Thymus (tissue), 11 donors: ENCODE results near the gene PLXNA4. TPM values are rescaled to one million over a fixed set of nuclear protein-coding genes. Genes with fewer than 3 reads are reported as not detected.

Experiments used
- DNase-seq, 9 donors: peaks; one replicate each; pipeline ENCODE4 v3.0.0-alpha.2; 2013; ENCODE audit warnings: low spot score in 9 of 9, low read depth in 6 of 9, missing footprints in 1 of 9
- H3K27ac ChIP-seq, 2 donors: one replicate each; pipeline ENCODE4 v1.5.1; 2013; ENCODE audit warnings: control low read depth in 1 of 2, low read depth in 1 of 2, low read length in 1 of 2, mild to moderate bottlenecking in 1 of 2, moderate library complexity in 1 of 2
- H3K27me3 ChIP-seq, 2 donors: one replicate each; pipeline ENCODE4 v1.5.1; 2013; ENCODE audit warnings: low read length in 1 of 2; ENCODE audit not compliant: control insufficient read depth in 2 of 2, insufficient read depth in 1 of 2
- H3K36me3 ChIP-seq, 2 donors: one replicate each; pipeline ENCODE4 v1.5.1; 2013; ENCODE audit warnings: low read length in 1 of 2, mild to moderate bottlenecking in 1 of 2, moderate library complexity in 1 of 2; ENCODE audit not compliant: control insufficient read depth in 2 of 2, insufficient read depth in 2 of 2
- H3K4me1 ChIP-seq, 2 donors: one replicate each; pipeline ENCODE4 v1.5.1; 2013; ENCODE audit warnings: low read length in 2 of 2; ENCODE audit not compliant: control insufficient read depth in 2 of 2, insufficient read depth in 2 of 2
- H3K4me3 ChIP-seq, 2 donors: one replicate each; pipeline ENCODE4 v1.5.1; 2013; ENCODE audit warnings: low read length in 2 of 2, control low read depth in 1 of 2, mild to moderate bottlenecking in 1 of 2
- H3K9me3 ChIP-seq, 2 donors: one replicate each; pipeline ENCODE4 v1.5.1; 2013; ENCODE audit warnings: low read length in 1 of 2, mild to moderate bottlenecking in 1 of 2; ENCODE audit not compliant: control insufficient read depth in 2 of 2, insufficient read depth in 1 of 2
- WGBS: extraction: QIAGEN DNeasy Blood & Tissue Kit; methylation state at CpG from one replicate; pipeline ENCODE4 v1.1.7; 2013; 5-methylcytosine and 5-hydroxymethylcytosine counted together
- polyA plus RNA-seq: library from polyadenylated mRNA; stranded (reverse); fragments of 200-250 nt; gene quantifications from one replicate; pipeline ENCODE4 v1.2.3, GENCODE V29; 2013
- total RNA-seq: library from RNA; stranded (reverse); fragments of 120-200 nt; gene quantifications from one replicate; pipeline ENCODE4 v1.2.4, GENCODE V29; 2013
- donor health status: healthy.

Gene PLXNA4
- total and polyA plus RNA-seq, 2 donors: 0.21 to 0.66 TPM

- H3K27me3 ChIP-seq: no peaks in the 10 kb centered on the region
- no peaks in the 10 kb centered on the region for H3K36me3 ChIP-seq
- WGBS: 93% methylated on average over 3 of the region's 3 CpGs
- no peaks in the 10 kb centered on the region for H3K9me3 ChIP-seq
- DNase-seq: no peak
- H3K4me1 ChIP-seq: no peaks in the 10 kb centered on the region
- no peak overlapping the region for H3K27ac ChIP-seq
- H3K4me3 ChIP-seq: no peak overlapping the region
Measured at GRCh38 chr7:132499065-132499464, 77.2 kb downstream of the PLXNA4 start.

GRCh38 chr7:132498319-132498718 is 78.0 kb downstream of the PLXNA4 start:
- H3K4me1 ChIP-seq: no peaks in the 10 kb centered on the region
- H3K4me3 ChIP-seq: no peak overlapping the region
- H3K27me3 ChIP-seq: no peaks in the 10 kb centered on the region
- H3K9me3 ChIP-seq: no peaks in the 10 kb centered on the region
- no peak for DNase-seq
- no peaks in the 10 kb centered on the region for H3K36me3 ChIP-seq
- H3K27ac ChIP-seq: no peak overlapping the region
- 86% methylated on average over 4 of the region's 4 CpGs for WGBS

GRCh38 chr7:132497098-132497497 is 79.2 kb downstream of the PLXNA4 start:
- no peaks in the 10 kb centered on the region for H3K27me3 ChIP-seq
- 88% methylated on average over 5 of the region's 5 CpGs for WGBS

GRCh38 chr7:132495936-132496335 is 80.3 kb downstream of the PLXNA4 start:
- Histone ChIP-seq H3K4me1 (no peaks in the 10 kb centered on the region), H3K9me3 (no peaks in the 10 kb centered on the region), H3K36me3 (no peaks in the 10 kb centered on the region), H3K4me3 (no peak overlapping the region), H3K27me3 (no peaks in the 10 kb centered on the region), H3K27ac (no peak overlapping the region)
- 59% methylated on average over 3 of the region's 3 CpGs for WGBS
- no peak for DNase-seq

More at GRCh38 chr7:132497098-132497497, 79.2 kb downstream of the PLXNA4 start:
- Histone ChIP-seq H3K9me3 (no peaks in the 10 kb centered on the region), H3K27ac (no peak overlapping the region), H3K4me3 (no peak overlapping the region), H3K4me1 (no peaks in the 10 kb centered on the region), H3K36me3 (no peaks in the 10 kb centered on the region)
- no peak for DNase-seq

GRCh38 chr7:132494474-132494873 is 81.8 kb downstream of the PLXNA4 start:
- Histone ChIP-seq H3K27ac (no peak overlapping the region), H3K4me1 (no peaks in the 10 kb centered on the region), H3K4me3 (no peak overlapping the region), H3K27me3 (no peaks in the 10 kb centered on the region), H3K36me3 (no peaks in the 10 kb centered on the region), H3K9me3 (no peaks in the 10 kb centered on the region)
- no peak for DNase-seq
- WGBS: 96% methylated on average over 12 of the region's 12 CpGs

- Histone ChIP-seq H3K36me3 (no peaks in the 10 kb centered on the region), H3K27me3 (peaks cover 0 to 3% of the 10 kb centered on the region in 2 donors), H3K4me1 (no peaks in the 10 kb centered on the region), H3K9me3 (no peaks in the 10 kb centered on the region), H3K27ac (no peak overlapping the region), H3K4me3 (no peak overlapping the region)
- no peak for DNase-seq
- 93% methylated on average over 1 of the region's 1 CpG for WGBS
Measured at GRCh38 chr7:132492823-132493445, 83.3 kb downstream of the PLXNA4 start.

GRCh38 chr7:132491391-132491945 is 84.8 kb downstream of the PLXNA4 start:
- H3K4me3 ChIP-seq: no peak overlapping the region
- no peaks in the 10 kb centered on the region for H3K9me3 ChIP-seq
- H3K4me1 ChIP-seq: peaks cover 10 to 12% of the 10 kb centered on the region in 2 donors
- peaks cover 0 to 6% of the 10 kb centered on the region in 2 donors for H3K27me3 ChIP-seq
- no peak for DNase-seq
- WGBS: 97% methylated on average over 8 of the region's 8 CpGs
- H3K27ac ChIP-seq: no peak overlapping the region
- no peaks in the 10 kb centered on the region for H3K36me3 ChIP-seq

- no peak for DNase-seq
- H3K27me3 ChIP-seq: peaks cover 0 to 9% of the 10 kb centered on the region in 2 donors
- H3K27ac ChIP-seq: no peak overlapping the region
- no peak overlapping the region for H3K4me3 ChIP-seq
- H3K9me3 ChIP-seq: no peaks in the 10 kb centered on the region
- H3K4me1 ChIP-seq: peaks cover 20 to 22% of the 10 kb centered on the region in 2 donors
- WGBS: 79% methylated on average over 4 of the region's 4 CpGs
- H3K36me3 ChIP-seq: no peaks in the 10 kb centered on the region
Measured at GRCh38 chr7:132490474-132490873, 85.8 kb downstream of the PLXNA4 start.

- DNase-seq: no peak
- H3K27ac ChIP-seq: no peak overlapping the region
- H3K9me3 ChIP-seq: no peaks in the 10 kb centered on the region
- peaks cover 0 to 9% of the 10 kb centered on the region in 2 donors for H3K27me3 ChIP-seq
- H3K4me1 ChIP-seq: peaks cover 26 to 29% of the 10 kb centered on the region in 2 donors
- no peaks in the 10 kb centered on the region for H3K36me3 ChIP-seq
- H3K4me3 ChIP-seq: no peak overlapping the region
- WGBS: 90% methylated on average over 6 of the region's 6 CpGs
Measured at GRCh38 chr7:132489776-132490237, 86.5 kb downstream of the PLXNA4 start.
